GM12874 (cell line): ENCODE data around the gene DYNC2H1.

Experiments used
- TF ChIP-seq, protein P1 (sequence below): IDR thresholded peaks from 2 replicates; pipeline ENCODE4 v1.5.1; 2011; ENCODE audit warnings: low read depth, mild to moderate bottlenecking, control low read depth, low read length, moderate library complexity; ENCODE audit not compliant: insufficient read depth

DYNC2H1 gene

DNA sequence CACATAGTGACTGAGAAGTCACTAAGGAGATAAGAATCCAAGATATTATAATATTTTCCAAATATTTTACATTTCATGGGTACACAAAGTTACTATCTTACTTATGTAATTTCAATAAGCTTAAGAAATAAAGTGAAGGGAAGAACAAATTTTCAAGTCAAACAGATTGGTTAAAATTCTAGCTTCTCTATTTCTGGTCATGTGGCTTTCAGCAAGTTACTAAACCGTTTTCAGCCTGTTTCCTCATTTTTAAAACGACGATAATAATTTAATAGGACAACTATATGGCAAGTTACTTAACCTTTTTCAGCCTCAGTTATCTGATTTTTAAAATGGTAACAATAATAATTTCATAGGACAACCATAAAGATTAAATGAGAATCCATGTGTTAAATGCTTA, 32.9 kb upstream of the DYNC2H1 start:
- TF ChIP-seq, protein P1, sequence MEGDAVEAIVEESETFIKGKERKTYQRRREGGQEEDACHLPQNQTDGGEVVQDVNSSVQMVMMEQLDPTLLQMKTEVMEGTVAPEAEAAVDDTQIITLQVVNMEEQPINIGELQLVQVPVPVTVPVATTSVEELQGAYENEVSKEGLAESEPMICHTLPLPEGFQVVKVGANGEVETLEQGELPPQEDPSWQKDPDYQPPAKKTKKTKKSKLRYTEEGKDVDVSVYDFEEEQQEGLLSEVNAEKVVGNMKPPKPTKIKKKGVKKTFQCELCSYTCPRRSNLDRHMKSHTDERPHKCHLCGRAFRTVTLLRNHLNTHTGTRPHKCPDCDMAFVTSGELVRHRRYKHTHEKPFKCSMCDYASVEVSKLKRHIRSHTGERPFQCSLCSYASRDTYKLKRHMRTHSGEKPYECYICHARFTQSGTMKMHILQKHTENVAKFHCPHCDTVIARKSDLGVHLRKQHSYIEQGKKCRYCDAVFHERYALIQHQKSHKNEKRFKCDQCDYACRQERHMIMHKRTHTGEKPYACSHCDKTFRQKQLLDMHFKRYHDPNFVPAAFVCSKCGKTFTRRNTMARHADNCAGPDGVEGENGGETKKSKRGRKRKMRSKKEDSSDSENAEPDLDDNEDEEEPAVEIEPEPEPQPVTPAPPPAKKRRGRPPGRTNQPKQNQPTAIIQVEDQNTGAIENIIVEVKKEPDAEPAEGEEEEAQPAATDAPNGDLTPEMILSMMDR: no peak

DNA sequence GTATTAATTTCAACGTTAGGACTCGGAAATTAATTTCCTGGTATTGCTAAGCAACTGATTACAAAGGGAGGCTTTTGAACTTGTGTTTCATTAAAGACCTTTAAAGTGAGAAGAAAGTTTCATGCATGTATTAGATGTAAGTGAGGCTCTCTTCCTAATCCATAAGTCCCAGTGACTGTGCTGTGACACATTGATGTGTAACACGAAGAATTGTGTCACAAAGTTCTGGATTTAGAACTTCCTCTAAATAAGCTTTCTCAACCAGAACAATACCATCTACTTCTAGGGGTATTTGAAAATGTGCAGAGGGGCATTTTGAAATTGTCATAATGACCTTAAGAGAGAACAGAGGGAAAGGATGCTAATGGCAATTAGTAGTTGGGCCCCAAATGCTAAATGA, 31.7 kb upstream of the DYNC2H1 start:
- TF ChIP-seq, protein P1: no peak

DNA sequence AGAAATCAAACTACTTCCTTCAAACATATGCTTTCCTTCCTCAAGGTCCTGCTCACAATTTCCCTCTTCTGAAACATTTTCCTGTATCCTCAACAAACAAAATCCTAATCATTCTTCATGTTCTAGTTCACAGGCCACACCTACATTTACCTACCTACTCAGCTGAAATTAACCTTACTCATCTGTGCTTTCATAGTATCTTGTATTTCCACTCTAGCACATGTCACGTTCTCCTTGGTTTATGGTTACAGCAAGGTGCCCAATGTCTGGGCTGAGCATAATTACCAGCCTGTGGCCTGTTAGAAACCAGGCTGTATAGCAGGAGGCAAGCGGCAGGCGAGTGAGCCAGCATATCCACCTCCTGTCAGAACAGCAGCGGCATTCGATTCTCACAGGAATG, 30.5 kb upstream of the DYNC2H1 start:
- TF ChIP-seq, protein P1: no peak

DNA sequence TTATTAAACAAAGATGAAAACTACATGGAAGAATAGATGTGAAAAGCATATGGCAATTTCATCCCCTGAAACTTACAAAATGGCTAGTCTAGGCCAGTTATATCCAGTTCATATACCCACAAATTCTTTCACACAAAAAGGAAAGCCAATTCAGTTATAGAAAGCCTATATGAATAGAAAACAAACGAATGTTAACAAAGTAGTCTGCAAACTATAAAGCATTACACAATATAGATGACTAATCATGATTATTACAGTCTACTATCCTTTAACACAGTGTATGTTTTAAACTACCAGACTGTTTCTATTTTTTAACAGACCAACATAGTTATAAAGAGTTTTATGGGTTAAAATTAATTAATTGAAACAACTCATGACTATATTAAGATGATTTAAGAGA, 29.4 kb upstream of the DYNC2H1 start:
- TF ChIP-seq, protein P1: no peak

DNA sequence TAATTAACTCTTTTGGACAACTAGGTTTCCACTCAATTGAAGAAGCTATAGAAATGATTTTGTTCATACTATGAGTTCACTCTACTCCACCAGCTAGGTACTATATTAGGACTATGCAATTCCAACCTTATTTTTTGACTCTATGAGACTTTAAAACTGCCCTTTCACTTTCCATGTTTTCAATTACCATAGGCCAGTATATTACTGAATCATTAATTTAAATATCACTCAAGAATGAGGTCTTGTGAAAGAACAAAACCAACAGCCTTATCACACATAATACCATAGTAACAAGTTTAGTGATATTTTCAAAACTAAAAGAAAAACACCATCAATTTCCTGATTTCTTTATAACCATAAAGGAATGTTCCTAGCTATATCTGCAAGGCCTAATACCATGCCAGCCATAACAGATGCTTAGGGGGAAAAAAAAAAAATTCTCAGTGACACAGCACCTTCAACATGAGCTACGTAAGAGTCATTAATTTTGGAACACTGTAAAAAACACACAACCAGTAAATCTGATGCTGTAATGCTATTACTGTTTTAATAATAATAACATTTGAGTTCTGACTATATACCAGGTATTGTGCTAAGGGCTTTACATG, 23.4 kb upstream of the DYNC2H1 start:
- TF ChIP-seq, protein P1: no peak

DNA sequence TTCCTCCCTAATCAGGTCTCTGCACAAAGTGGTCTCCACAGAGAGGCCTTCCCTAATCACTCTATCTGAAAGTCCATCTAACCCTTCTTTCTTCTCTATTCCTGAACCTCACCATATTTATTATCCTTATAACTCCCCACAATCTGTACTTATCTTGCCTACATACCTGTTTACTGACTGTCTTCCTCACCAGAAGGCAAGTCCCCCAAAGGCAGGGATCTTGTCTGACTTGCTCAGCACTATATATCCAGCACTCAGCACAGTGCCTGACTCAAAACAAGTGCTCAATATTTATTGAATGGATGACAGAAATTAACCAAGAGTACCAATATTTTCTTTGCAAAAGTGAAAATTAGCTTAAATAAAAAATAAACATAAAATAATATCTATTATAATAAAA, 22.8 kb upstream of the DYNC2H1 start:
- TF ChIP-seq, protein P1: no peak

DNA sequence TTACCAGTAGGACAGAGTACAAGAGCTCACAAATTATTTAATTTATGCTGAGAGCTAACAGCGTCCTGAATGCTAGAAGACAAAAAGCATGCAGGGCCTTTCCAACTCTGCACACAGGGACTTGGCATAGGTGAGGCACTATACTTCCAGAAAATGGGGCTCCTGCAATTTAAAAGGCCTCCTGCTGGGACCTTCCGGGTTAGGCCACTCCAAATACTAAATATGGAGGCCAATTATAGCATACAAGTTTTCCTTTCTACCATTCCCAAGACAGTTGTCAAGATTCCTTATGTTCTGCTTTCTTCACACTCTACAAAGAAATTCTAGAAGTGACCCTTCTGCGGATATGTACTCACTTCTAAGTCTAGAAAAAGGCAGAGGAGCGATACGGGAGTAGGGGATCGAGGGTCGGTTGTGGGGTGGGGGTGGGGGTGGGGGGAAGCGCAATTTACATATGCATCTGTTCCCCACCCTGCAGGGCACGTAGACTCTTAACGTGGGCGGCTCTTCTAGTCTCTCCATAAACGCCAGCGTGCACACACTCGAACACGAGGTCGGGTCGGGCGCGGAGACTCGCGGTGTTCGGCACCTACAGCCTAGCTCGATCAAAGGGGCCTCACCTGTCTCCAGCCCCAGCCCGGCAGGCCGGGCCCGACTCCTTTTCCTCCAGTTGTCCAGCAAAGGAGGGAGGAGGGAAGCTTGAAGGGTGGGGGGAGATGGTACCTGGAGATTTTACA, 18.0 kb upstream of the DYNC2H1 start:
- TF ChIP-seq, protein P1: no peak
